Parathyroid adenoma (tissue), 2 donors: ENCODE measurements around the gene DNMT3L.
A peak's percentile ranks its signal among the peaks of the same experiment; 100 is the strongest.

Experiments used
- H2AFZ ChIP-seq: fragments of 300-600 bp; sonication (generic); one replicate; pipeline ENCODE4 v1.7.0; 2017; ENCODE audit warnings: antibody characterized with exemption, mild to moderate bottlenecking
- H3K27ac ChIP-seq: fragments of 300-600 bp; sonication (generic); one replicate; pipeline ENCODE4 v1.7.0; 2017
- H3K27me3 ChIP-seq: fragments of 300-600 bp; sonication (generic); one replicate; pipeline ENCODE4 v1.7.0; 2017; ENCODE audit warnings: low read length; ENCODE audit not compliant: control insufficient read depth, insufficient read depth
- H3K36me3 ChIP-seq: fragments of 300-600 bp; sonication (generic); one replicate; pipeline ENCODE4 v1.7.0; 2017; ENCODE audit warnings: low read length; ENCODE audit not compliant: control insufficient read depth, insufficient read depth
- H3K4me1 ChIP-seq: fragments of 300-600 bp; sonication (generic); one replicate; pipeline ENCODE4 v1.7.0; 2017; ENCODE audit warnings: control low read depth
- H3K4me2 ChIP-seq: fragments of 300-600 bp; sonication (generic); one replicate; pipeline ENCODE4 v1.7.0; 2017; ENCODE audit warnings: low read length
- H3K4me3 ChIP-seq: fragments of 300-600 bp; sonication (generic); one replicate; pipeline ENCODE4 v1.7.0; 2017; ENCODE audit warnings: low read depth, low read length
- H3K79me2 ChIP-seq: fragments of 300-600 bp; sonication (generic); one replicate; pipeline ENCODE4 v1.7.0; 2017; ENCODE audit warnings: control low read depth
- H3K9ac ChIP-seq: fragments of 300-600 bp; sonication (generic); one replicate; pipeline ENCODE4 v1.7.0; 2017; ENCODE audit warnings: mild to moderate bottlenecking
- H3K9me3 ChIP-seq: fragments of 300-600 bp; sonication (generic); one replicate; pipeline ENCODE4 v1.7.0; 2017; ENCODE audit warnings: low read length; ENCODE audit not compliant: control insufficient read depth
- TF ChIP-seq, protein P1 (sequence below): fragments of 300-600 bp; sonication (generic); IDR thresholded peaks from one replicate; pipeline ENCODE4 v1.7.0; 2017; ENCODE audit warnings: antibody characterized with exemption, mild to moderate bottlenecking
- donor health status: primary hyperparathyroidism.

The DNMT3L gene

DNA sequence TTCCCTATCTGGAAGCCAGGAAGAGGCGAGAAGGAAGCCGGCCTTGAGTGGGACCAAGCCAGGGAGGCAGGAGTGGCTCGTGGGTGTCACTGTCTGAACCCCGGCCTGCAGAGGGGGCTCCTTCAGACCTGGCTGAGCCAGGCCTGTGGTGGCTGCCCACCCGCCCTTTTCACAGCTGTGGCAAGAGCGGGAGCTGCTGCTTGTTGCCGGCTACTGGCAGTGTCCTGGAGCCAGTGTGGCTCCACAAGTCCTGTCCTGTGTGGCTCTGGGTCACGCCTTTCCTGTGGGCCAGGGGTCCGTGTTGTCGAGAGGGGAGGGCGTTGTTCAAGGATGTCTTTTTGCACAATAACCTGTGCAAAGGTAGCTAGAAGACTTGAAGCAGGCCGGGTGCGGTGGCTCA is 39.4 kb upstream of the DNMT3L start:
- TF ChIP-seq, protein P1, sequence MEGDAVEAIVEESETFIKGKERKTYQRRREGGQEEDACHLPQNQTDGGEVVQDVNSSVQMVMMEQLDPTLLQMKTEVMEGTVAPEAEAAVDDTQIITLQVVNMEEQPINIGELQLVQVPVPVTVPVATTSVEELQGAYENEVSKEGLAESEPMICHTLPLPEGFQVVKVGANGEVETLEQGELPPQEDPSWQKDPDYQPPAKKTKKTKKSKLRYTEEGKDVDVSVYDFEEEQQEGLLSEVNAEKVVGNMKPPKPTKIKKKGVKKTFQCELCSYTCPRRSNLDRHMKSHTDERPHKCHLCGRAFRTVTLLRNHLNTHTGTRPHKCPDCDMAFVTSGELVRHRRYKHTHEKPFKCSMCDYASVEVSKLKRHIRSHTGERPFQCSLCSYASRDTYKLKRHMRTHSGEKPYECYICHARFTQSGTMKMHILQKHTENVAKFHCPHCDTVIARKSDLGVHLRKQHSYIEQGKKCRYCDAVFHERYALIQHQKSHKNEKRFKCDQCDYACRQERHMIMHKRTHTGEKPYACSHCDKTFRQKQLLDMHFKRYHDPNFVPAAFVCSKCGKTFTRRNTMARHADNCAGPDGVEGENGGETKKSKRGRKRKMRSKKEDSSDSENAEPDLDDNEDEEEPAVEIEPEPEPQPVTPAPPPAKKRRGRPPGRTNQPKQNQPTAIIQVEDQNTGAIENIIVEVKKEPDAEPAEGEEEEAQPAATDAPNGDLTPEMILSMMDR = no peak
- peaks cover 3% of the 10 kb centered on the region for H3K4me1 ChIP-seq
- H3K36me3 ChIP-seq = no peaks in the 10 kb centered on the region
- H2AFZ ChIP-seq = no peak overlapping the region
- H3K9ac ChIP-seq = no peak overlapping the region
- peak overlapping the region; percentile 53 for H3K4me3 ChIP-seq
- H3K9me3 ChIP-seq = no peaks in the 10 kb centered on the region
- H3K79me2 ChIP-seq = no peaks in the 10 kb centered on the region
- no peaks in the 10 kb centered on the region for H3K27me3 ChIP-seq
- no peak overlapping the region for H3K27ac ChIP-seq
- H3K4me2 ChIP-seq = peak overlapping the region; percentile 66

DNA sequence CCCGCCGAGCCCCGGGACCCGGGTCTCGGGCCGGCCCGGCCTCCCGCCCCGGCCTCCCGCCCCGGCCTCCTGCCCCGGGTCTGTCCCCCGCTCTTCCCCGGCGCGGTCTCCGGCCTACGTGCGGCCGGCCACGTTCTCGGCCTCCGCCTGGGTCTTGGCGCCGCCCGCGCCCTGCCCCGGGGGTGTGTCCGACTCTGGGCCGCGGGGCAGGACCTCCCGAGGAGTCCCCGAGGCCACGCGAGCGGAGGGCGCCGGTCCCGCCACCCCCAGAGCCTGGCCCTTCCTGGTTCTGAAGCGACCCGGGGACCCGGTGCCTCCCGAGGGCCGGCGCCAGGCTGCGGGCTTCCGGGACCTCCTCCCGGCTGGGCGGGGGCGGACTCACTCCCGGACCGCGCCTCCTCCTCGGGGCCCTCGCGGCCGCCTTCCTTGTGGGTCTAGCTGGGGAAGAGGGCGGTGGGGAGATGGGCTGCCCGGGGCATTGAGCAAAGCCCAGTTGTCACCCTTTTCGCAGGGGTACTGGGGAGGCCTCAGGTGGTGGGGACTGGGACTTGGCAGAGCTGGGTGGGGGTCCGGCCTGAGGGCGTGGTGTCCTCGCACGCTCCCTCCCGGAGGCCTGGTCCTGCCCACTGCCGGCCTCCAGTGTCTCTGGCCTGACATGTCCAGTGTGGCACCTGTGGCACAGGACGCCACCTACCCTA is 38.7 kb upstream of the DNMT3L start:
- peak overlapping the region; percentile 53 for H3K4me3 ChIP-seq
- H3K27me3 ChIP-seq = no peaks in the 10 kb centered on the region
- H2AFZ ChIP-seq = peak overlapping the region; percentile 75
- no peaks in the 10 kb centered on the region for H3K9me3 ChIP-seq
- H3K36me3 ChIP-seq = no peaks in the 10 kb centered on the region
- peak overlapping the region; percentile 66 for H3K4me2 ChIP-seq
- peaks cover 3% of the 10 kb centered on the region for H3K4me1 ChIP-seq
- no peaks in the 10 kb centered on the region for H3K79me2 ChIP-seq
- TF ChIP-seq, protein P1 = no peak
- peak overlapping the region; percentile 11 for H3K9ac ChIP-seq
- peak overlapping the region; percentile 54 for H3K27ac ChIP-seq

DNA sequence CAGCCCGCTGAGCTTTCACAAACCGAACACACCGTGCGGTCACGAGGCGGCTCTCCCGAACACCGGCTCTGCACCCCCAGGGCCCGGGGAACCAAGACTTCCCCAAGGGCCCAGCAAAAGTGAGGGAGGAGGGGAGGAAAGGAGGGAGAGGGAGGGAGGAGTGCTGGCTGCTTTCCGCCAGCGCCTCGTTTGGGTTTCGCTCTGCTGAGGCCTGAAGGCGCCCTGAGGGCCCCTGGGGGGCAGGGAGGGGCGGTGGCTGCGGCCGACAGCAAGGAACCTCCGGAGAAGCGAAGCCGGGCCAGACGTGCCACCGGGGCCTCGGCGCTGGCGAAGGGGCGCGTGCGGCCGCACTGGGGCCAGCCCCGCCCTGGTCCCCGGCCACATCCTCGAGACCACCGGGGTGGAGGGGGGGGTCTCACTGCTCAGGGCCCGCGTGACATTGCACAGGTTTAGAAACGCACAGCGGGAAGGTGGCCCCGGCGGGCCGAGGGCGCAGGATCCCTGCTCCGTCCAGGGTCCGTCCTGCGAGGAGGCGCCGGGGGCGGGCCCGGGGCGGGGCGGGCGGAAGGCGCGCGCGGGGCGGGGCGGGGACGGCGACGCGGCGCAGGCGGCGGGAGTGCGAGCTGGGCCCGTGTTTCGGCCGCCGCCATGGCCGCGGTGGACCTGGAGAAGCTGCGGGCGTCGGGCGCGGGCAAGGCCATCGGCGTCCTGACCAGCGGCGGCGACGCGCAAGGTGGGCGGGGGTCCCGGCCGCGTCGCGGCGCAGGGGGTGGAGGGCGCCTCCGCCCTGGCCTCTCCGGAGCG is 38.0 kb upstream of the DNMT3L start, which contains the start of gene PFKL:
Gene PFKL (plus strand): TSS at position 596 of the 804 bp plus-strand sequence. CDS start 53 bp downstream, at position 649.
- Histone ChIP-seq H3K27me3 (no peaks in the 10 kb centered on the region), H3K4me1 (peaks cover 3% of the 10 kb centered on the region), H3K4me2 (peak within 1 kb of the TSS; percentile 94), H3K9me3 (no peaks in the 10 kb centered on the region), H3K79me2 (no peaks in the 10 kb centered on the region), H3K27ac (peak within 1 kb of the TSS; percentile 79), H3K9ac (peak within 1 kb of the TSS; percentile 53), H3K36me3 (no peaks in the 10 kb centered on the region), H3K4me3 (peak within 1 kb of the TSS; percentile 70), H2AFZ (peak within 1 kb of the TSS; percentile 86)
- TF ChIP-seq, protein P1 = no peak

DNA sequence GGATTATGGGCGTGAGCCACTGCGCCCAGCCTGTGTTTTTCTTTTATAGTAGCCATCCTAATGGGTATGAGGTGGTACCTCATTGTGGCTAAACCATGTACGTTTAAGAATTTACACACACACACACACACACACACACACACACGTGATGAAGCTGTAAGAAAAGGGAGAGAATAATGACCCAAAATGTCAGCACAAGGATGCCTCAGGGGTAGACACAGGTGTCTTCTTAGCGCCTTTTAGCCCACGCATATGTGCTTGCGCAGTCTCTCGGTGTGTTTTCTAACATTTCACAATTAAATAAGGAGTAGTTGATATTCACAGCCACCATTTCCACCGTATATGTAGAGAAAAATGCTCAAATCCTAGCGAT is 37.4 kb upstream of the DNMT3L start:
- peaks cover 3% of the 10 kb centered on the region for H3K4me1 ChIP-seq
- H3K9ac ChIP-seq = no peak overlapping the region
- no peaks in the 10 kb centered on the region for H3K9me3 ChIP-seq
- no peaks in the 10 kb centered on the region for H3K27me3 ChIP-seq
- no peaks in the 10 kb centered on the region for H3K79me2 ChIP-seq
- peak overlapping the region; percentile 94 for H3K4me2 ChIP-seq
- peak overlapping the region; percentile 86 for H2AFZ ChIP-seq
- H3K36me3 ChIP-seq = no peaks in the 10 kb centered on the region
- peak overlapping the region; percentile 79 for H3K27ac ChIP-seq
- peak overlapping the region; percentile 70 for H3K4me3 ChIP-seq
- TF ChIP-seq, protein P1 = no peak
